Sciatic nerve (tissue), 2 donors: Measurements from ENCODE around the gene NR2C2AP. TPM values are rescaled to one million over a fixed set of nuclear protein-coding genes. Genes with fewer than 3 reads are reported as not detected.

Experiments used
- ATAC-seq: fragments of 200-7000 bp; cut with Tn5 transposase; one replicate; pipeline ENCODE4 v1.9.1; 2020; ENCODE audit warnings: mild to moderate bottlenecking, moderate library complexity
- DNase-seq: peaks from one replicate; pipeline ENCODE4 v3.0.0-alpha.2; 2020; ENCODE audit warnings: low spot score
- intact Hi-C: fragments of 100-400 bp; cut with DNase I; formaldehyde crosslinking; loops from one replicate; pipeline ENCODE4 v1.14.2; 2022
- total RNA-seq: library from RNA; stranded (reverse); fragmentation: NEBNext Ultra II Directional; extraction: Animal tissue kit (Norgen Biotek cat#: 25700); gene quantifications from one replicate; pipeline ENCODE4 v1.2.1, GENCODE V29; 2021
- donor health status: DM: no; HTN: no; CAD: no.
- donor health status: DM: no; HTN: no; CAD: no.

Gene NR2C2AP
- total RNA-seq, 1 donor from 2014 or later: 9.2 TPM

DNA sequence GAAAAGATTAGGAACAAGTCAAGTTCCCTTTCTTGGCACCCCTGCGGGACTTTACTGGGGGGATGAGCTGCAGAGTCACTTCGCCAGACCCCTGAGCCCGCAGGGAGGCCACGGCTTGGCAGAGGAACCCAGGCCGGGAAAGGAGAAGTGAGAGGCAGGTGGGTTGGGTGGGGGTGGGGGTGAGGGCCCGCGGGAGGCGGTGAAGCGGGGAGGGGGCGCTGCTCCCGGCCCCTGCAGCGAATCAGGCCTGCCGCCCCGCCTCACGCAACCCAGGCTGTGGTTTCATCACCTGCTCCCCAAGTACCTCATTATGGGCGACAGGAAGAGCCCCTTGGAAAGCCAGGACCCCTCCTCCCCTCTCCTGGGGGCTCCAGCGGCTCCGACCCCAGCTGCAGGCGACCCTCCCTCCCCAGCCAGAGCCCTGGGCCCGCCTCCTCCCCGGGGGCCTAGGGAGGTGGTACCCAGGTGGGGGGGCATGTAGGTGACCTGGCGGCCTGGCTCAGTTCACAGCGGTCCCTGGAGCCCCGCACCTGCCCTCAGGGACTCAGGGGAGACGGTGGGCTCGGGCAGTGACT lies 42.7 kb downstream of the NR2C2AP start:
- intact Hi-C loops: loop anchor here (1.0 kb wide), 1 partner anchor 38 kb away; no protein-coding TSS in a partner anchor
- ATAC-seq (no peak), DNase-seq (no peak)

- intact Hi-C loops: no loop called here
- DNase-seq (no peak), ATAC-seq (no peak)
Observed at GRCh38 chr19:19159534-19159933, 43.7 kb downstream of the NR2C2AP start.

- intact Hi-C loops: no loop called here
- DNase-seq: no peak
- ATAC-seq: no peak
Observed at GRCh38 chr19:19157808-19158207, 45.4 kb downstream of the NR2C2AP start.

- DNase-seq: no peak
- no peak for ATAC-seq
- intact Hi-C loops: no loop called here
Observed at GRCh38 chr19:19155495-19156219, 47.6 kb downstream of the NR2C2AP start.

GRCh38 chr19:19154768-19155494 lies 48.3 kb downstream of the NR2C2AP start:
- DNase-seq (no peak), ATAC-seq (no peak)
- intact Hi-C loops: no loop called here

GRCh38 chr19:19152668-19153384 lies 50.4 kb downstream of the NR2C2AP start:
- DNase-seq: no peak
- ATAC-seq: no peak
- intact Hi-C loops: no loop called here

- ATAC-seq (no peak), DNase-seq (no peak)
- intact Hi-C loops: no loop called here
Observed at GRCh38 chr19:19151418-19151817, 51.8 kb downstream of the NR2C2AP start.

Other genes starting within 250 kb of the NR2C2AP start
- gene SUGP2, start 169.9 kb downstream of the NR2C2AP start, total RNA-seq: 87.7 TPM
- 12.3 TPM for gene ARMC6, start 169.8 kb downstream of the NR2C2AP start, total RNA-seq
- gene SLC25A42, start 139.4 kb downstream of the NR2C2AP start, total RNA-seq: 14.8 TPM
- 20.7 TPM for gene TMEM161A, start 64.9 kb downstream of the NR2C2AP start, total RNA-seq
- gene MEF2B, start 33.2 kb downstream of the NR2C2AP start, total RNA-seq: 4.7 TPM
- gene BORCS8, start 11.3 kb downstream of the NR2C2AP start, total RNA-seq: 28.6 TPM
- gene RFXANK, start 11.2 kb downstream of the NR2C2AP start, total RNA-seq: 58.2 TPM
- gene NCAN, start 8.5 kb upstream of the NR2C2AP start, total RNA-seq: not detected
- 0.71 TPM for gene TM6SF2, start 69.9 kb upstream of the NR2C2AP start, total RNA-seq
- 43.7 TPM for gene SUGP1, start 117.1 kb upstream of the NR2C2AP start, total RNA-seq
- gene MAU2, start 117.4 kb upstream of the NR2C2AP start, total RNA-seq: 78.5 TPM
- gene GATAD2A, start 202.3 kb upstream of the NR2C2AP start, total RNA-seq: 57.7 TPM